NCI-H187 treated with DMSO at 0.1 percent for 48 hours (cell line): ENCODE data around the gene ZNF71.
"Not testable (repeated sequence)": the region's sequence is repeated elsewhere in the genome, so short reads cannot be mapped to it uniquely, and the experiment has no call there.

Experiments
- DNase-seq: peaks from one replicate; lab custom pipeline; 2025; lab: John Stamatoyannopoulos, UW

The ZNF71 gene

GRCh38 chr19:56622374-56622773, 27.3 kb downstream of the ZNF71 start:
- no peak for DNase-seq

- DNase-seq, result no peak
Observed at GRCh38 chr19:56623006-56623405, 27.9 kb downstream of the ZNF71 start.

GRCh38 chr19:56625708-56626107, 30.6 kb downstream of the ZNF71 start:
- DNase-seq, result no peak

GRCh38 chr19:56633021-56633420, 37.9 kb downstream of the ZNF71 start:
- no peak for DNase-seq

- DNase-seq, result no peak
Observed at GRCh38 chr19:56637976-56638555, 43.0 kb downstream of the ZNF71 start.

GRCh38 chr19:56639217-56639616, 44.1 kb downstream of the ZNF71 start:
- no peak for DNase-seq

GRCh38 chr19:56642711-56643459, 47.8 kb downstream of the ZNF71 start, which contains the start of gene SMIM17:
Gene SMIM17, plus strand, starts transcription at chr19:56643159. Its CDS starts 2,509 bp downstream, at chr19:56645668.
- no peak for DNase-seq

GRCh38 chr19:56643460-56643955, 48.4 kb downstream of the ZNF71 start:
- no peak for DNase-seq

GRCh38 chr19:56654151-56654550, 59.0 kb downstream of the ZNF71 start:
- no peak for DNase-seq

- DNase-seq, result no peak
Observed at GRCh38 chr19:56660381-56661107, 65.4 kb downstream of the ZNF71 start.

- DNase-seq, result no peak
Observed at GRCh38 chr19:56661248-56661647, 66.1 kb downstream of the ZNF71 start.

GRCh38 chr19:56663931-56664500, 68.9 kb downstream of the ZNF71 start:
- no peak for DNase-seq

- DNase-seq, result no peak
Observed at GRCh38 chr19:56664511-56664910, 69.4 kb downstream of the ZNF71 start.

GRCh38 chr19:56667311-56667870, 72.3 kb downstream of the ZNF71 start:
- no peak for DNase-seq

- no peak for DNase-seq
Observed at GRCh38 chr19:56668676-56669075, 73.6 kb downstream of the ZNF71 start.

GRCh38 chr19:56670401-56670960, 75.4 kb downstream of the ZNF71 start:
- DNase-seq, result no peak

- no peak for DNase-seq
Observed at GRCh38 chr19:56670961-56671612, 76.0 kb downstream of the ZNF71 start.

GRCh38 chr19:56671613-56671994, 76.5 kb downstream of the ZNF71 start, which contains the start of gene ZNF835:
Gene ZNF835, minus strand, starts transcription at chr19:56671757. Its CDS starts 6,559 bp downstream, at chr19:56665198.
- DNase-seq, result no peak

- not testable (repeated sequence) for DNase-seq
Observed at GRCh38 chr19:56672610-56673009, 77.5 kb downstream of the ZNF71 start.
